ENCODE results near the gene ABLIM2. TPM values are rescaled to one million over a fixed set of nuclear protein-coding genes. Genes with fewer than 3 reads are reported as not detected.

The ABLIM2 gene
- total and polyA plus RNA-seq, 2 experiments from 2014 or later = 1.5 to 4.3 TPM

- TF ChIP-seq, protein P1, sequence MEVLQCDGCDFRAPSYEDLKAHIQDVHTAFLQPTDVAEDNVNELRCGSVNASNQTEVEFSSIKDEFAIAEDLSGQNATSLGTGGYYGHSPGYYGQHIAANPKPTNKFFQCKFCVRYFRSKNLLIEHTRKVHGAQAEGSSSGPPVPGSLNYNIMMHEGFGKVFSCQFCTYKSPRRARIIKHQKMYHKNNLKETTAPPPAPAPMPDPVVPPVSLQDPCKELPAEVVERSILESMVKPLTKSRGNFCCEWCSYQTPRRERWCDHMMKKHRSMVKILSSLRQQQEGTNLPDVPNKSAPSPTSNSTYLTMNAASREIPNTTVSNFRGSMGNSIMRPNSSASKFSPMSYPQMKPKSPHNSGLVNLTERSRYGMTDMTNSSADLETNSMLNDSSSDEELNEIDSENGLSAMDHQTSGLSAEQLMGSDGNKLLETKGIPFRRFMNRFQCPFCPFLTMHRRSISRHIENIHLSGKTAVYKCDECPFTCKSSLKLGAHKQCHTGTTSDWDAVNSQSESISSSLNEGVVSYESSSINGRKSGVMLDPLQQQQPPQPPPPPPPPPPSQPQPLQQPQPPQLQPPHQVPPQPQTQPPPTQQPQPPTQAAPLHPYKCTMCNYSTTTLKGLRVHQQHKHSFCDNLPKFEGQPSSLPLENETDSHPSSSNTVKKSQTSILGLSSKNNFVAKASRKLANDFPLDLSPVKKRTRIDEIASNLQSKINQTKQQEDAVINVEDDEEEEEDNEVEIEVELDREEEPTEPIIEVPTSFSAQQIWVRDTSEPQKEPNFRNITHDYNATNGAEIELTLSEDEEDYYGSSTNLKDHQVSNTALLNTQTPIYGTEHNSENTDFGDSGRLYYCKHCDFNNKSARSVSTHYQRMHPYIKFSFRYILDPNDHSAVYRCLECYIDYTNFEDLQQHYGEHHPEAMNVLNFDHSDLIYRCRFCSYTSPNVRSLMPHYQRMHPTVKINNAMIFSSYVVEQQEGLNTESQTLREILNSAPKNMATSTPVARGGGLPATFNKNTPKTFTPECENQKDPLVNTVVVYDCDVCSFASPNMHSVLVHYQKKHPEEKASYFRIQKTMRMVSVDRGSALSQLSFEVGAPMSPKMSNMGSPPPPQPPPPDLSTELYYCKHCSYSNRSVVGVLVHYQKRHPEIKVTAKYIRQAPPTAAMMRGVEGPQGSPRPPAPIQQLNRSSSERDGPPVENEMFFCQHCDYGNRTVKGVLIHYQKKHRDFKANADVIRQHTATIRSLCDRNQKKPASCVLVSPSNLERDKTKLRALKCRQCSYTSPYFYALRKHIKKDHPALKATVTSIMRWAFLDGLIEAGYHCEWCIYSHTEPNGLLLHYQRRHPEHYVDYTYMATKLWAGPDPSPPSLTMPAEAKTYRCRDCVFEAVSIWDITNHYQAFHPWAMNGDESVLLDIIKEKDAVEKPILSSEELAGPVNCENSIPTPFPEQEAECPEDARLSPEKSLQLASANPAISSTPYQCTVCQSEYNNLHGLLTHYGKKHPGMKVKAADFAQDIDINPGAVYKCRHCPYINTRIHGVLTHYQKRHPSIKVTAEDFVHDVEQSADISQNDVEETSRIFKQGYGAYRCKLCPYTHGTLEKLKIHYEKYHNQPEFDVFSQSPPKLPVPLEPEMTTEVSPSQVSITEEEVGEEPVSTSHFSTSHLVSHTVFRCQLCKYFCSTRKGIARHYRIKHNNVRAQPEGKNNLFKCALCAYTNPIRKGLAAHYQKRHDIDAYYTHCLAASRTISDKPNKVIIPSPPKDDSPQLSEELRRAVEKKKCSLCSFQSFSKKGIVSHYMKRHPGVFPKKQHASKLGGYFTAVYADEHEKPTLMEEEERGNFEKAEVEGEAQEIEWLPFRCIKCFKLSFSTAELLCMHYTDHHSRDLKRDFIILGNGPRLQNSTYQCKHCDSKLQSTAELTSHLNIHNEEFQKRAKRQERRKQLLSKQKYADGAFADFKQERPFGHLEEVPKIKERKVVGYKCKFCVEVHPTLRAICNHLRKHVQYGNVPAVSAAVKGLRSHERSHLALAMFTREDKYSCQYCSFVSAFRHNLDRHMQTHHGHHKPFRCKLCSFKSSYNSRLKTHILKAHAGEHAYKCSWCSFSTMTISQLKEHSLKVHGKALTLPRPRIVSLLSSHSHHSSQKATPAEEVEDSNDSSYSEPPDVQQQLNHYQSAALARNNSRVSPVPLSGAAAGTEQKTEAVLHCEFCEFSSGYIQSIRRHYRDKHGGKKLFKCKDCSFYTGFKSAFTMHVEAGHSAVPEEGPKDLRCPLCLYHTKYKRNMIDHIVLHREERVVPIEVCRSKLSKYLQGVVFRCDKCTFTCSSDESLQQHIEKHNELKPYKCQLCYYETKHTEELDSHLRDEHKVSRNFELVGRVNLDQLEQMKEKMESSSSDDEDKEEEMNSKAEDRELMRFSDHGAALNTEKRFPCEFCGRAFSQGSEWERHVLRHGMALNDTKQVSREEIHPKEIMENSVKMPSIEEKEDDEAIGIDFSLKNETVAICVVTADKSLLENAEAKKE (CRISPR knock-in tag; IDR thresholded peaks at IDR 0.05) = no peak
- TF ChIP-seq EZH2 (IDR thresholded peaks at IDR 0.05; ENCODE audit: low read depth, unreplicated experiment) (no peak), ETS1 (IDR thresholded peaks at IDR 0.05) (no peak), ZNF114 (CRISPR knock-in tag; IDR thresholded peaks at IDR 0.05) (no peak), NANOG (IDR thresholded peaks at IDR 0.05; ENCODE audit: borderline replicate concordance) (no peak), STAT1 (IDR thresholded peaks at IDR 0.05; ENCODE audit: unreplicated experiment) (no peak), JUNB (IDR thresholded peaks at IDR 0.05; ENCODE audit: unreplicated experiment) (no peak), POLR2AphosphoS5 (IDR thresholded peaks at IDR 0.05; ENCODE audit: low read depth) (no peak)
Measured at GRCh38 chr4:8148159-8148558, 10.5 kb downstream of the ABLIM2 start (continued).

DNA sequence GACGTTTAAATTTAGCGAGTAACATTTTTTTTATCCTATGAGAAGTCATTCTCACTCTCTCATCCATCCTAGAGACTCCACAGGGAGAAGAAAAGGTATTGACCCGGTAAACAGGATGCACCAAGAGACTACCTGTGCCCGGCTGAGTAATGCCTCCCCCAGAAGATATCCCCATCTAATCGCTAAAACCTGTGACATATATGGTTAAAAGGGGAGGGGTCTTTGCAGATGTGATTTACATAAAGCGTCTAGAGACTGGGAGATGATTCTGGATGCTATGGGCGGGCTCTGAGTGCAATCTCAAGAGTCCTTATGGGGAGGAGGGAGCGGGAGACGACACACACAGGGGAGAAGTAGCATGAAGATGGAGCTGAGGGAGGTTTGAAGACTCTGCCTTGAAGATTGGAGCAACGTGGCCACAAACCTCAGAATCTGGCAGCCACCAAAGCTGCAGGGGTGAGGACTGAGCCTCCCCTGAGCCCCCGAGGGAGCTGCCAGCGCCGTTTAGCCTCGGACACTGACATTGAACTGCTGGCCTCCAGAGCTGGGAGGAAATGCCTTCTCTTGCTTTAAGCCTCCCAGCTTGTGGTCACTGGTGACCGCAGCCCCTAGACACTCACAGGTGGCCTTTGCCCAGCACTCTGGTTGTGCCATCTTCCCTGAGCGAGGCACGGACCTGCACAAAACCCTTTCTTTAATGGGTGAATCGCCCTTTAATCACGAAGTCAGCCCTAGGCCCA is 11.2 kb downstream of the ABLIM2 start:
- H3K4me2 ChIP-seq = no peak overlapping the region
- H3K27ac ChIP-seq (ENCODE audit: low read depth) = no peak overlapping the region
- H3K9me2 ChIP-seq (ENCODE audit: insufficient read depth) = no peaks in the 10 kb centered on the region
- no peaks in the 10 kb centered on the region for H3K79me2 ChIP-seq (replicated peaks; ENCODE audit: insufficient read depth)
- no peak overlapping the region for H3K27ac Mint-ChIP-seq
- no peaks in the 10 kb centered on the region for H3K27me3 ChIP-seq (ENCODE audit: insufficient read depth)
- peak; percentile 57 for DNase-seq (ENCODE audit: low spot score)
- H3K27me3 Mint-ChIP-seq (ENCODE audit: insufficient read depth, low read depth, poor library complexity) = peaks cover 3% of the 10 kb centered on the region
- no peaks in the 10 kb centered on the region; the same call in 2 of the 3 replicates for H3K9me3 Mint-ChIP-seq
- no peaks in the 10 kb centered on the region for H4K20me1 ChIP-seq (replicated peaks; ENCODE audit: insufficient read depth)
- H3K4me3 Mint-ChIP-seq = no peak overlapping the region; the same call in 2 of the 3 replicates
- peak; percentile 21 for ATAC-seq
- H3K36me3 ChIP-seq (ENCODE audit: insufficient read depth) = no peaks in the 10 kb centered on the region
- H3K4me1 Mint-ChIP-seq = peaks cover 27% of the 10 kb centered on the region
- no peak overlapping the region for H3K4me3 ChIP-seq
- no peaks in the 10 kb centered on the region for H3K36me3 Mint-ChIP-seq (ENCODE audit: low read depth)
- no peaks in the 10 kb centered on the region for H3F3A ChIP-seq (replicated peaks; ENCODE audit: low read depth)
- peaks cover 4% of the 10 kb centered on the region; the same call in 1 of the 2 replicates for H3K4me1 ChIP-seq (ENCODE audit: insufficient read depth)
- H2AFZ ChIP-seq = no peak overlapping the region
- TF ChIP-seq NANOG (IDR thresholded peaks at IDR 0.05; ENCODE audit: borderline replicate concordance) = no peak
- TF ChIP-seq STAT1 (IDR thresholded peaks at IDR 0.05; ENCODE audit: unreplicated experiment) = no peak
- no peak for TF ChIP-seq EZH2phosphoT487 (IDR thresholded peaks at IDR 0.05; ENCODE audit: unreplicated experiment)
- no peak for TF ChIP-seq JUNB (IDR thresholded peaks at IDR 0.05; ENCODE audit: unreplicated experiment)
- no peak for TF ChIP-seq ETS1 (IDR thresholded peaks at IDR 0.05)
